DOHH2 (cell line): Measurements from ENCODE around the gene CTPS1.
A peak's percentile ranks its signal among the peaks of the same experiment; 100 is the strongest.

Experiments
- H3F3A ChIP-seq: fragments of 200-600 bp; sonication (generic), shearing (Covaris generic); 2 replicates; pipeline ENCODE4 v1.6.0; 2016; ENCODE audit warnings: antibody characterized with exemption, mild to moderate bottlenecking; ENCODE audit not compliant: control insufficient read depth, insufficient read depth
- H3K27ac ChIP-seq: fragments of 200-600 bp; sonication (generic); 2 replicates; pipeline ENCODE4 v1.5.1; 2014; ENCODE audit warnings: low read depth, mild to moderate bottlenecking, low read length, moderate library complexity
- H3K27me3 ChIP-seq: fragments of 200-600 bp; sonication (generic); 2 replicates; pipeline ENCODE4 v1.6.1; 2014; ENCODE audit warnings: mild to moderate bottlenecking, low read length, mixed read lengths; ENCODE audit not compliant: control insufficient read depth
- H3K36me3 ChIP-seq: fragments of 200-600 bp; sonication (generic); 2 replicates; pipeline ENCODE4 v1.6.1; 2014; ENCODE audit warnings: mild to moderate bottlenecking, low read length, moderate library complexity, mixed read lengths; ENCODE audit not compliant: control insufficient read depth
- H3K4me1 ChIP-seq: fragments of 200-600 bp; sonication (generic); 2 replicates; pipeline ENCODE4 v1.6.1; 2014; ENCODE audit warnings: mild to moderate bottlenecking, low read length, mixed read lengths; ENCODE audit not compliant: control insufficient read depth
- H3K4me2 ChIP-seq: fragments of 200-600 bp; sonication (generic); 2 replicates; pipeline ENCODE4 v1.6.0; 2014; ENCODE audit warnings: mild to moderate bottlenecking, low read length, moderate library complexity
- H3K4me3 ChIP-seq: fragments of 200-600 bp; sonication (generic); 2 replicates; pipeline ENCODE4 v1.5.1; 2014; ENCODE audit warnings: mild to moderate bottlenecking, low read length, mixed read lengths
- H3K79me2 ChIP-seq: fragments of 200-600 bp; sonication (generic); 2 replicates; pipeline ENCODE4 v1.6.1; 2014; ENCODE audit warnings: mild to moderate bottlenecking, low read length, mixed read lengths; ENCODE audit not compliant: control insufficient read depth
- H3K9me2 ChIP-seq: fragments of 200-600 bp; sonication (generic); replicated peaks from 2 replicates; pipeline ENCODE4 v1.6.1; 2014; ENCODE audit warnings: mild to moderate bottlenecking, low read length, mixed read lengths; ENCODE audit not compliant: control insufficient read depth
- H3K9me3 ChIP-seq: fragments of 200-600 bp; sonication (generic); 2 replicates; pipeline ENCODE4 v1.6.1; 2014; ENCODE audit warnings: antibody characterized with exemption, low read length, mixed read lengths; ENCODE audit not compliant: control insufficient read depth, insufficient read depth
- H4K20me1 ChIP-seq: fragments of 200-600 bp; sonication (generic); 2 replicates; pipeline ENCODE4 v1.6.0; 2014; ENCODE audit warnings: low read depth, mild to moderate bottlenecking, antibody characterized with exemption, low read length, moderate library complexity; ENCODE audit not compliant: control insufficient read depth, insufficient read depth
- CTCF ChIP-seq: fragments of 200-600 bp; sonication (generic); IDR thresholded peaks from one replicate; pipeline ENCODE4 v1.5.1; 2014; ENCODE audit warnings: antibody characterized with exemption, mild to moderate bottlenecking, low read depth, low read length; ENCODE audit not compliant: poor library complexity, severe bottlenecking
- EZH2phosphoT487 ChIP-seq: fragments of 200-600 bp; sonication (generic); IDR thresholded peaks from 2 replicates; pipeline ENCODE4 v1.6.1; 2017; ENCODE audit warnings: borderline replicate concordance, mild to moderate bottlenecking, antibody characterized with exemption, low read length, moderate library complexity, mixed read lengths

The CTPS1 gene

DNA sequence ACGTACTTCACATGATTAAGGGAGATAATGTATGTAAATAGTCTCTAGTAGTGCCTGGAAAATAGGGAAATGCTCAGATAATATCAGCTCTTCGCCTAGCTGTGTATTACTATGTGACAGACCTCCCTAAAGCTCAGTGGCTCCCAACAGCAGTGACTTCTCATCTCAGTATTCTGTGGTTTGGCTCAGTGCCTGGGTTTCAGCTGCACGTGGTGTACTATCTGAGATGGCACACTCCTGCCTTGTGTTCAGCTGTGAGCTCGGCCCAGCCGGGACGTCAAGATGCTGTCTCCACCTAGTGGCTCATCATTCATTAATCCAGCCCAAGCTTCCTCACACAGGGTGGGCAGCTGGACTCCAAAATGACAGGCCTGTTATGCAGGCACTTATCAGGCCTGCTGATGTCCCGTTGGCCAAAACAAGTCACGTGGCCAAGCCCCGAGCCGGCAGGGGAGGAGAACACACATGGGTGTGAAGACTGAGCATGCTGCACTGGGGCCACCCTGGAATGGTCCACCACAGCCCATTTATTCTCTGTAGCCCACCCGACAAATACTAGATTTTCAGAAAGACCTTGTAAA lies 24.2 kb downstream of the CTPS1 start:
- H3K9me2 ChIP-seq: no peaks in the 10 kb centered on the region
- H3F3A ChIP-seq: peaks cover 12% of the 10 kb centered on the region; the same call in 1 of the 2 replicates
- no peak overlapping the region for H3K4me3 ChIP-seq
- H3K9me3 ChIP-seq: no peaks in the 10 kb centered on the region
- peaks cover 25% of the 10 kb centered on the region for H3K4me1 ChIP-seq
- H3K27ac ChIP-seq: peak overlapping the region; percentile 32
- H3K27me3 ChIP-seq: no peaks in the 10 kb centered on the region
- TF ChIP-seq CTCF: peak; percentile 66
- TF ChIP-seq EZH2phosphoT487: no peak
- H3K36me3 ChIP-seq: peaks cover 96% of the 10 kb centered on the region
- peaks cover 27% of the 10 kb centered on the region for H3K79me2 ChIP-seq
- H4K20me1 ChIP-seq: peaks cover 13% of the 10 kb centered on the region; the same call in 1 of the 2 replicates
- H3K4me2 ChIP-seq: peak overlapping the region; percentile 16; the same call in 1 of the 2 replicates

DNA sequence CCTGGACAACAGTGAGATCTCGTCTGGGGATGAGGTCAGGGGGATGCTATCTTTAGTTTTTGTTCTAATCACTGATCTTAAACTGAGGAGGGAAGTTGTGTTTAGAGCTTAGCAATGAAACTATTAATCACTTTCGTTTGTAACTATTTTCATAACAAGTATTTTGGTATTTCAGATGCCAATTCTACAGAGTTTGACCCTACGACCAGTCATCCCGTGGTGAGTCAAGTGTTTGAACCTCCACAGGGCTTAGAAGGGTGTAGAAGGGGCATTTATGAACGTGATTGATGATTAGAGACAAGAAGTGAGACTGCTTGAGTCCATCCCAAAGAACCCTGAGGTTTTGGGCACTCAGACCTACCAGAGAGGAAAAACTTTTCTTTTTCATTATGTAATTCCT lies 26.4 kb downstream of the CTPS1 start:
- Histone ChIP-seq H3K9me2 (no peaks in the 10 kb centered on the region), H3K4me1 (peaks cover 25% of the 10 kb centered on the region), H3K27ac (no peak overlapping the region), H3K36me3 (peaks cover 99% of the 10 kb centered on the region), H3K4me2 (no peak overlapping the region), H4K20me1 (peaks cover 8% of the 10 kb centered on the region; the same call in 1 of the 2 replicates), H3K79me2 (peaks cover 16% of the 10 kb centered on the region), H3K27me3 (no peaks in the 10 kb centered on the region), H3K4me3 (no peak overlapping the region), H3K9me3 (no peaks in the 10 kb centered on the region), H3F3A (peaks cover 12% of the 10 kb centered on the region; the same call in 1 of the 2 replicates)
- TF ChIP-seq EZH2phosphoT487 (no peak), CTCF (no peak)

GRCh38 chr1:41006942-41007865 lies 27.7 kb downstream of the CTPS1 start:
- Histone ChIP-seq H4K20me1 (peaks cover 8% of the 10 kb centered on the region; the same call in 1 of the 2 replicates), H3F3A (peaks cover 12% of the 10 kb centered on the region; the same call in 1 of the 2 replicates), H3K9me3 (no peaks in the 10 kb centered on the region), H3K27ac (no peak overlapping the region), H3K4me3 (no peak overlapping the region), H3K79me2 (peaks cover 16% of the 10 kb centered on the region), H3K27me3 (no peaks in the 10 kb centered on the region), H3K9me2 (no peaks in the 10 kb centered on the region), H3K36me3 (peaks cover 100% of the 10 kb centered on the region), H3K4me2 (no peak overlapping the region), H3K4me1 (peaks cover 18% of the 10 kb centered on the region)
- TF ChIP-seq CTCF: no peak
- no peak for TF ChIP-seq EZH2phosphoT487
